Stomach smooth muscle (tissue), 2 donors: Measurements from ENCODE around the gene TPX2.
"Not testable (repeated sequence)": the region's sequence is repeated elsewhere in the genome, so short reads cannot be mapped to it uniquely, and the experiment has no call there.

Experiments used
- H3K27ac ChIP-seq: one replicate; pipeline ENCODE4 v1.7.0; 2013; ENCODE audit warnings: mild to moderate bottlenecking, low read length, inconsistent platforms
- H3K27me3 ChIP-seq, 2 donors: one replicate each; pipeline ENCODE4 v1.7.0; 2013; ENCODE audit warnings: low read length in 2 of 2; ENCODE audit not compliant: insufficient read depth in 2 of 2, control insufficient read depth in 1 of 2
- H3K36me3 ChIP-seq, 2 donors: one replicate each; pipeline ENCODE4 v1.7.0; 2013; ENCODE audit warnings: low read length in 2 of 2; ENCODE audit not compliant: control insufficient read depth in 2 of 2, insufficient read depth in 2 of 2
- H3K4me1 ChIP-seq: one replicate; pipeline ENCODE4 v1.7.0; 2013; ENCODE audit warnings: low read length; ENCODE audit not compliant: control insufficient read depth, insufficient read depth
- H3K4me3 ChIP-seq, 2 donors: one replicate each; pipeline ENCODE4 v1.7.0; 2013; ENCODE audit warnings: low read length in 2 of 2
- H3K9ac ChIP-seq, 2 donors: one replicate each; pipeline ENCODE4 v1.7.0; 2013; ENCODE audit warnings: low read length in 2 of 2, mild to moderate bottlenecking in 1 of 2
- H3K9me3 ChIP-seq, 2 donors: one replicate each; pipeline ENCODE4 v1.7.0; 2013; ENCODE audit warnings: low read length in 2 of 2; ENCODE audit not compliant: control insufficient read depth in 2 of 2
- donor health status: healthy.
- donor health status: Pancreatic carcinoma.

TPX2 gene

DNA sequence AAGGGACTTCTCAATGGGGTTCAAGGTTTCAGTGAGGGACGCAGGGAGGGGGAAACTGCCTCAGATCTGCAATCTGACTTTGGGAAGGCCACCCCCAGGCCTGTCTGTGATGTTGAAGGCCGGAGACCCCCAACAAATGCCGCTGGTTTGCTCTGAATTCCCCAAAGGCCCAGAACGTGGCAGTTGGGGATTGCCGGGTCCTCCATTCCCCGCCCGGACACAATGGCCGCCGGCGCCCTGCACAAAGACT is 16.1 kb upstream of the TPX2 start:
- H3K36me3 ChIP-seq = peaks cover 4 to 17% of the 10 kb centered on the region in 2 donors
- H3K27ac ChIP-seq = peak overlapping the region; percentile 98
- H3K9ac ChIP-seq = peak overlapping the region; percentile 98 to 100
- H3K4me3 ChIP-seq = peak overlapping the region; percentile 92 to 96
- no peaks in the 10 kb centered on the region for H3K27me3 ChIP-seq
- no peaks in the 10 kb centered on the region for H3K9me3 ChIP-seq
- H3K4me1 ChIP-seq = peaks cover 43% of the 10 kb centered on the region

DNA sequence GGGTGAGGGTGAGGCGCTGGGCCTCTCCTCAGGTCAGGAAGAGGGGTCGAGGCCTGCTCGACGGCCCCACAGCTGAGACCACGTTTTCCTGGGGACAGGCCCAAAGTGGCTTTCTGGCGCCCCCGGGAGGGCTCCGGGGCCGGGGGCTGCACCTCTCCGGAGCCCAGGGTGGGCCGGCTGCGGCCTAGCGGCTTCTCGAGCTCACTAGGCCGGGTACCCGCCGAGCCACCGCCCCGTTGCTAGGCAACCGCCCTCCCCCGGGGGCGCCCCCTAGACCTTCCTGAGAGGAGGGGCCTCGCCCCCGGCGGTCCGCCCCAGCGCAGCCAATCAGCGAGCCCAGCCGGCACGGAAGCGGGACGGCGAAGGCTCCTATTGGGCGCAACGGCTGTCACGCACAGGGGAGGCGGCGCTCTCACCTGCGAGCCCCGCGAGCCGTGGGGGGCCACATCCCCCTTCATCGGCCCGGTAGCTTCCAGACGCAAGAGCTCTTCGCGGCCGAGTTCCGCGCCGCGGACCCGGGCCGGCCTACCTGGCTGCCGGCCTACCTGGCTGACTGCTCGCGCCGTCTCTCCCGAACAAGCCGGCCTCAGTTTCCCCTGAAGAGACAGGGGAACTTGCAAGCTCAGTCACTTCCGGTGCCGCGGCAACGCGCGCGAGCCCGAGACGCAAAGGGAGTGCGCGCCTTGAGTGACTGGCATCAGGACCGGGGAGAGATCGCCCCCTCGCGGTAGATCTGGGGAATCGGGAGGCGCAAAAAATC is 15.6 kb upstream of the TPX2 start:
- Histone ChIP-seq H3K9ac (peak overlapping the region; percentile 98 to 100), H3K27ac (peak overlapping the region; percentile 98), H3K9me3 (no peaks in the 10 kb centered on the region), H3K4me1 (peaks cover 40% of the 10 kb centered on the region), H3K27me3 (no peaks in the 10 kb centered on the region), H3K4me3 (peak overlapping the region; percentile 92 to 96), H3K36me3 (peaks cover 4 to 17% of the 10 kb centered on the region in 2 donors)

DNA sequence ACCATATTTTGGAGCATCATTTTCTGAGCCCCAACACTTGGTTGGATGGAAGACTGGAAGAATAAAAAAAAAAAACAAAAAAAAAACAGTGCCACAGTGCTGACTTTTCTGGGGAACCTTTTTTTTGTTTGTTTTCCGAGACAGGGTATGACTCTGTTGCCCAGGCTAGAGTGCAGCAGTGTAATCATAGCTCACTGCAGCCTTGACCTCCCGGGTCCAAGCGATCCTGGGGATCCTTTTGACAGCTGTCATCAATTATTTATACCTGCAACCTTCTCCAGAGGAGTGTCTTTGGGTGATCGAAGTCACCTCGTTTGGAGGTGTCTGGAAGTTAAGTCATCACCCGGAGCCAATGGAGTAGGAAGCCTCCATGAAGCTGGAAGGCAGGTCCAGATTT is 7.8 kb upstream of the TPX2 start:
- Histone ChIP-seq H3K9me3 (no peaks in the 10 kb centered on the region), H3K4me1 (no peaks in the 10 kb centered on the region), H3K27ac (no peak overlapping the region), H3K27me3 (no peaks in the 10 kb centered on the region), H3K9ac (no peak overlapping the region), H3K36me3 (no peaks in the 10 kb centered on the region), H3K4me3 (no peak overlapping the region)

DNA sequence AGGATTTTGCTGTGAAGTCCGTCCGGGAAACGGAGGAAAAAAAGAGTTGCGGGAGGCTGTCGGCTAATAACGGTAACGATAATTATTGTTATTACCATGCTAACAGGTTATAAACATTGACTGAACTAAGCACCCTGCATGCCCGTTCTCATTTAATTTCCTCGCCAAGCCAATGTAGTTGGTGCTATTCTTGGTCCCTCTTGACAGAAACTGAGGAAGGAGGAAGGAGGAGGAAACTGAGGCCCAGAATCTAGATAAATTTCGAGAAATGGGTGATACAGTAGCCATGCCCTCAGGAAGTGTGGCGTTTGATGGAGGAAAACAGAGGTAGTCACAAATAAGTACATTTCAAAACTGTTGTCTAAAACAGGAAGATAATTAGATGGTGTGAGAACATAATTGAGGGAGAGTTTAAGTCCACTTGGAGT is 474 bp downstream of the TPX2 start:
- peak overlapping the region; percentile 58 to 77 for H3K9ac ChIP-seq
- no peaks in the 10 kb centered on the region for H3K27me3 ChIP-seq
- peak overlapping the region; percentile 87 to 88 for H3K4me3 ChIP-seq
- H3K9me3 ChIP-seq = no peaks in the 10 kb centered on the region
- H3K27ac ChIP-seq = no peak overlapping the region
- no peaks in the 10 kb centered on the region for H3K36me3 ChIP-seq
- peaks cover 12% of the 10 kb centered on the region for H3K4me1 ChIP-seq

DNA sequence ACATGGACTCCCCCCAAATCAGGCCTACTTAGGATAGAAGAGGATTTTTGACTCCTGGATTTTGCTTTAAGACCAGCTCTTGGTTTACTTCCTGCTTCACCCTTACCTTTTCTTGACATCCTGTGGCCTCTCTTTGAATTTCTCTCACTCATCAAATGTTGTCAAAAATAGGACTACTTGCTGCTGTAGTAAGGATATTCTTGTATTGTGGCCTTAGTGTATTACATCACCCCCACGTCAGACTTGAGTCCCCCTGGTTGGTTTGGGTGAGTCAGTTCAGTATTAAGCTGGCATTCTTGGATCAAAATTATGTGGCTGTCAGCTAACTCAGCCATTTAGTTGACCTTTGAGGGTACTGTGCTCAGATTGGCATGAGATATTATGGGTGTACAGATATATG is 1.1 kb downstream of the TPX2 start:
- H3K36me3 ChIP-seq = no peaks in the 10 kb centered on the region
- no peak overlapping the region for H3K9ac ChIP-seq
- H3K27me3 ChIP-seq = no peaks in the 10 kb centered on the region
- no peak overlapping the region for H3K4me3 ChIP-seq
- peaks cover 12% of the 10 kb centered on the region for H3K4me1 ChIP-seq
- no peaks in the 10 kb centered on the region for H3K9me3 ChIP-seq
- H3K27ac ChIP-seq = no peak overlapping the region

DNA sequence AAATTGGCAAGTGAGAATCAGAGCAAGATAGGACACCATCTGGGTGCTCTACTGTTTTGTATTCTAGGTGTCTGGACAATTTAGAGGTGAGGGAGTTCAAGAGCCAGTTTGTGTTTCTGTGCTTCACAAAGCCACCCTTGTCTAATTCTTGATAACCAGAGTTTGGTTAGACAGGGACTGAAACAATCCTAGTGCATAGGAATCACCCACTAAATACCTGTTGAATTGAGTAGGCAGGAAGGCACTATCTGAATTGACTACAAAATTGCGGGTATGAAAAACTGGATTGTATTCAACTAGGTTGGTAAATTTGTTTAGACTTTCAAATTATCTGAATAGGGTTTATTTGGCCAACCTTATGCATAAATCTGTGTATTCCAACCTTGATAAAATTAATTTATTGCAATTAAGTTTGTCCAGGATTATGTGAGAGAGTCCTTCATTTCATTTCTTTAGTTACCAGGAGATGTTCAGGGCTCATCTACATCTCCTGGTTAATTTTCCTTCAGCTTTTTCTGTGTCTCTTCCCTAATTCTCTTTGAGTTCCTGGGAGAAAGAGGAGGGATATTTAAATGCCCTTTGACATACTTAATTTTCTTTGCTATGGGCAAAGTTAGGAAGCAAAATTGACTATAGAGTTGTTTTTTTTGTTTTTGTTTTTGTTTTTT is 1.7 kb downstream of the TPX2 start:
- Histone ChIP-seq H3K9me3 (no peaks in the 10 kb centered on the region), H3K9ac (no peak overlapping the region), H3K27me3 (no peaks in the 10 kb centered on the region), H3K27ac (no peak overlapping the region), H3K36me3 (no peaks in the 10 kb centered on the region), H3K4me1 (peaks cover 12% of the 10 kb centered on the region), H3K4me3 (no peak overlapping the region)

DNA sequence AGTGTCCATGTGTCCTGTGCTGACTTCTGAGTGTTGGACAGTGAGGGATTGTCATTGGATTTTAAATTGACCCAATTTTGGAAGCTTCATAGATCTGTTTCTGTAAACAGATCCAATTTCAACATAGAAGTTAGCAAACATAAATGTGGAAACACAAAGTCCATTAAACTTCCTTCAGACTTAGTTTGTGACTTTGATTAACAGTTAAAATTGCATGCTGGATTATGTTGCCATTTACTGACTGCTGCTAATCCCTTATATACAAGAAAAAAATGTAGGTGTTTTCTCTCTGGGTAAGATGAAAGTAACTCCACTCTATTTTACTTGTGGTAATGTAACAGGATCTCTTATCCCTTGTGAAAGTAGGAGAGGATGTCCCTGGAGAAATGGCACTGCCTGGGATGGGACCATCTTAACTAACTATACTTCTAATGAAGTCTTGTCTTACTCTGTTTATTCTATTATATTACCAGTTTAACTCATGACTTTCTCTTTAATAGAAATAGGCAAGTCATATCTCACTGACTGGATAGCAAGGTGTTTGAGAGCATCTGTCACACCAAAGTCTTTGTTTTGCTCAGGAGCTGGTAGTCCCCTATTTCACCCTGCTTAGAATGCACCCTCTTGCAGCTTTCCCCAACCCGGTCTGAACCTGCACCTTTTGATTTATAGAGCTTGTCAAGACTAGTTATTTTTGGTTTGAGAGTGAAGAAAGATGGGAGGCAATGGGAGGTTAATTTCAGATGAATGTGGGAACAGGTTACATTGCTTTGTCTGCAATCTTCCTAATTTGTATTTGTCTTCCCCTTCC is 7.2 kb downstream of the TPX2 start:
- no peaks in the 10 kb centered on the region for H3K9me3 ChIP-seq
- no peaks in the 10 kb centered on the region for H3K36me3 ChIP-seq
- H3K4me1 ChIP-seq = no peaks in the 10 kb centered on the region
- H3K27me3 ChIP-seq = no peaks in the 10 kb centered on the region
- no peak overlapping the region for H3K4me3 ChIP-seq
- no peak overlapping the region for H3K9ac ChIP-seq
- no peak overlapping the region for H3K27ac ChIP-seq

DNA sequence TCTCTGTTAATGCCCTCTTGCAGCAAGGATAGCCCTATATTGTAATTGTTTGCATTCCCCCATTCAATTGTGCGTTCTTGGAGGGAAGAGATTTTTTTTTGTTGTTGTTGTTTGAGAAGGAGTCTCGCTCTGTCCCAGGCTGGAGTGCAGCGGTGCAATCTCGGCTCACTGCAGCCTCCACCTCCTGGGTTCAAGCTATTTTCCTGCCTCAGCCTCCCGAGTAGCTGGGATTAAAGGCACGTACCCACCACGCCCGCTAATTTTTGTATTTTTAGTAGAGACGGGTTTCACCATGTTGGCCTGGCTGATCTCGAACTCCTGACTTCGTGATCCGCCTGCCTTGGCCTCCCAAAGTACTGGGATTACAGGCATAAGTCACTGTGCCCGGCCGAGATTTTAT is 7.9 kb downstream of the TPX2 start:
- H3K36me3 ChIP-seq, H3K27me3 ChIP-seq, H3K9ac ChIP-seq, H3K9me3 ChIP-seq, H3K4me3 ChIP-seq, H3K27ac ChIP-seq, H3K4me1 ChIP-seq: not testable (repeated sequence)

DNA sequence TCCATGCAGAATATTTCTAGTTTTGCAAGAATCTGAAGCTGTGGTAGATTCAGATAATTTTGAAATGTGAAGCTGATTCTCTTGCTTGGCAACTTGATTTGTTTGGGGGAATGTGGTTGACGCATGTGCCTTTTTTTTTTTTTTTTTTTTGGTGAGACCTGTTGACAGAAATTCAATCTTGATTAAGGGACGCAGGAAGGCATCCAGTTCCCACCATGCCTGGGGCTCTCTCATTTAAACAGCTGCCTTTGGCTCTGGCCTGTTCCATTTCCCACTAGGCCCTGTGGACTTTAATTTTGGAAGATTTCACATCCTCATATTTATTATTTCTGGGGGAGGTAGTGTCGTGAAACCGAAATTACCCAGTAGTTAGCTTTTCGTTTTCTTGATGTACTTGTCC is 8.6 kb downstream of the TPX2 start:
- H3K9me3 ChIP-seq = no peaks in the 10 kb centered on the region
- no peak overlapping the region for H3K4me3 ChIP-seq
- no peaks in the 10 kb centered on the region for H3K4me1 ChIP-seq
- no peak overlapping the region for H3K9ac ChIP-seq
- H3K27me3 ChIP-seq = no peaks in the 10 kb centered on the region
- H3K27ac ChIP-seq = no peak overlapping the region
- no peaks in the 10 kb centered on the region for H3K36me3 ChIP-seq

DNA sequence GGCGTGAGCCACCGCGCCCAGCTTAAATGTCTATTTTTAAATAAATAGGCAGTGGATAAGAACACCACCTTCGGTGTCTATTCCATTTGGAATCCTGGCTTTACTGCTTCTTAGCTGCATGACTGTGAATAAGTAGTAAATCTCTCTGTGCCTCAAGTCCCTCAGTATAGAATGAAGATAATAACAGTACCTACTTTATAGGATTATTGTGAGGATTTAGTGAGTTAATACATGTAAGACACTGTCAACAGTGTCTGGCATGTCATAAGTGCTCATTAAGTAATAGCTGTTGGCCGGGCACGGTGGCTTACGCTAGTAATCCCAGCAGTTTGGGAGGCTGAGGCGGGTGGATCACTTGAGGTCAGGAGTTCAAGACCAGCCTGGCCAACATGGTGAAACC is 10.1 kb downstream of the TPX2 start:
- Histone ChIP-seq H3K9me3 (no peaks in the 10 kb centered on the region), H3K9ac (no peak overlapping the region), H3K27me3 (no peaks in the 10 kb centered on the region), H3K27ac (no peak overlapping the region), H3K4me3 (no peak overlapping the region), H3K36me3 (no peaks in the 10 kb centered on the region), H3K4me1 (no peaks in the 10 kb centered on the region)

DNA sequence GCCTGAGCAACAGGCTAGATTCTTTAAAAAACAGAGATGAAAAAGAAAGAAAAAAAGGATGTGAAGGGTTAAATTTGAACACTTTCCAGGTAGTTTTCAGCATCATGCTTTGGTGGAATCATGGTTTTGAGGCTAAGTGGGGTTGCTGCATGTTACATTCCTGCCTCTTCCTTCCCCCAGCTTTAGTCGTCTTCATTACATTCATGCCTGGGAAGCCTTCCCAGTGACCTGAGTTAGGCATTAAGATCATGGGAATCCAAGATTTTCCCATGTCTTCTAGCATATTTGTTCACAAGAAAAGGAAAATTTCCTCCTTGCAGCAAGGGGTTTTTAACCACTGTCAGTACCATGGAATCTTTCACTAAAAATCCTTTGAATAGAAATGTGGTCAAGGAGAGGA is 12.0 kb downstream of the TPX2 start:
- Histone ChIP-seq H3K9ac (no peak overlapping the region), H3K9me3 (no peaks in the 10 kb centered on the region), H3K4me1 (no peaks in the 10 kb centered on the region), H3K36me3 (no peaks in the 10 kb centered on the region), H3K27ac (no peak overlapping the region), H3K4me3 (no peak overlapping the region), H3K27me3 (no peaks in the 10 kb centered on the region)
